ENCODE data around the gene FREM3.

DNA sequence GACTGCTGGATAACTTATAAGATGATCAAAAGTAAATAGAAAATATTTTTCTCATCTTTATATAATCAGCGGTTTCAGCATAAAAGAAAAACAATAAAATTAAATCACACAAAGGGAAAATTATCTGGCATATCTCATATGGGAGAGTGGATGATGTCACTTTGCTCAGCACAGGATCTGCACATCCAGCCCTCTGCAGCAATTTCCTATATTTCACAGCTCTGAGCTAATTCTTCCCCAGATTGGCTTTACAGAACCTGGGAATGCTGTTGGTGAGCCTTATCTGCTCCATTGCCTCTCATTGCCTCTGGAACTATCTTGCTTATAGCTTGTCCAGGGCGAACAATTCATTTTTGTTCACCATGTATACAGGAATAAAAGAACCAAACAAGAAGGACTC lies 21.0 kb downstream of the FREM3 start:
- TF ChIP-seq, protein P1, sequence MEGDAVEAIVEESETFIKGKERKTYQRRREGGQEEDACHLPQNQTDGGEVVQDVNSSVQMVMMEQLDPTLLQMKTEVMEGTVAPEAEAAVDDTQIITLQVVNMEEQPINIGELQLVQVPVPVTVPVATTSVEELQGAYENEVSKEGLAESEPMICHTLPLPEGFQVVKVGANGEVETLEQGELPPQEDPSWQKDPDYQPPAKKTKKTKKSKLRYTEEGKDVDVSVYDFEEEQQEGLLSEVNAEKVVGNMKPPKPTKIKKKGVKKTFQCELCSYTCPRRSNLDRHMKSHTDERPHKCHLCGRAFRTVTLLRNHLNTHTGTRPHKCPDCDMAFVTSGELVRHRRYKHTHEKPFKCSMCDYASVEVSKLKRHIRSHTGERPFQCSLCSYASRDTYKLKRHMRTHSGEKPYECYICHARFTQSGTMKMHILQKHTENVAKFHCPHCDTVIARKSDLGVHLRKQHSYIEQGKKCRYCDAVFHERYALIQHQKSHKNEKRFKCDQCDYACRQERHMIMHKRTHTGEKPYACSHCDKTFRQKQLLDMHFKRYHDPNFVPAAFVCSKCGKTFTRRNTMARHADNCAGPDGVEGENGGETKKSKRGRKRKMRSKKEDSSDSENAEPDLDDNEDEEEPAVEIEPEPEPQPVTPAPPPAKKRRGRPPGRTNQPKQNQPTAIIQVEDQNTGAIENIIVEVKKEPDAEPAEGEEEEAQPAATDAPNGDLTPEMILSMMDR (IDR thresholded peaks at IDR 0.05), result no peak
- TF ChIP-seq EP300 (IDR thresholded peaks at IDR 0.05) (no peak), POLR2A (IDR thresholded peaks at IDR 0.05) (no peak)

All from tibial nerve (tissue), 4 donors.